ENCODE results near the gene NPRL2. TPM values are rescaled to one million over a fixed set of nuclear protein-coding genes. Genes with fewer than 3 reads are reported as not detected.
A peak's percentile ranks its signal among the peaks of the same experiment; 100 is the strongest.
"Not testable (repeated sequence)": the region's sequence is repeated elsewhere in the genome, so short reads cannot be mapped to it uniquely, and the experiment has no call there.

The NPRL2 gene
- polyA plus RNA-seq, 4 donors: 30.3 to 36.9 (median 32.6) TPM

- DNase-seq (ENCODE audit: low read depth in 4 of 4, low spot score in 3 of 4): no peak
Observed at GRCh38 chr3:50318615-50319014, 32.0 kb downstream of the NPRL2 start.

GRCh38 chr3:50318163-50318562, 32.4 kb downstream of the NPRL2 start:
- DNase-seq (ENCODE audit: low read depth in 4 of 4, low spot score in 3 of 4): no peak

- DNase-seq (ENCODE audit: low read depth in 4 of 4, low spot score in 3 of 4): no peak
Observed at GRCh38 chr3:50317300-50317699, 33.3 kb downstream of the NPRL2 start.

GRCh38 chr3:50316657-50317242, 33.8 kb downstream of the NPRL2 start:
- DNase-seq (ENCODE audit: low read depth in 4 of 4, low spot score in 3 of 4): no peak

GRCh38 chr3:50314816-50315215, 35.8 kb downstream of the NPRL2 start:
- no peak for DNase-seq (ENCODE audit: low read depth in 4 of 4, low spot score in 3 of 4)

- DNase-seq (ENCODE audit: low read depth in 4 of 4, low spot score in 3 of 4): no peak
Observed at GRCh38 chr3:50314342-50314741, 36.2 kb downstream of the NPRL2 start.

- not testable (repeated sequence) for DNase-seq (ENCODE audit: low read depth in 4 of 4, low spot score in 3 of 4)
Observed at GRCh38 chr3:50312041-50312440, 38.5 kb downstream of the NPRL2 start.

GRCh38 chr3:50304601-50305000, 46.0 kb downstream of the NPRL2 start:
- no peak for DNase-seq (ENCODE audit: low read depth in 4 of 4, low spot score in 3 of 4)

GRCh38 chr3:50303013-50303815, 47.4 kb downstream of the NPRL2 start, which contains the start of gene HYAL1:
TSS of gene HYAL1 (minus strand) at chr3:50303574. CDS start at chr3:50302956, 618 bp downstream.
- DNase-seq (ENCODE audit: low read depth in 4 of 4, low spot score in 3 of 4): no peak

GRCh38 chr3:50302095-50303012, 48.2 kb downstream of the NPRL2 start:
- DNase-seq (ENCODE audit: low read depth in 4 of 4, low spot score in 3 of 4): no peak

GRCh38 chr3:50300681-50301254, 49.8 kb downstream of the NPRL2 start:
- DNase-seq (ENCODE audit: low read depth in 4 of 4, low spot score in 3 of 4): no peak

GRCh38 chr3:50299929-50300680, 50.5 kb downstream of the NPRL2 start:
- DNase-seq (ENCODE audit: low read depth in 4 of 4, low spot score in 3 of 4): no peak

GRCh38 chr3:50299638-50299928, 51.0 kb downstream of the NPRL2 start:
- DNase-seq (ENCODE audit: low read depth in 4 of 4, low spot score in 3 of 4): no peak

- peak; percentile 99 to 100 (median 100) for DNase-seq (ENCODE audit: low read depth in 4 of 4, low spot score in 3 of 4)
Observed at GRCh38 chr3:50298836-50299637, 51.5 kb downstream of the NPRL2 start, which contains the start of the genes HYAL3 and NAA80. TSS of gene HYAL3 (minus strand) at chr3:50299405. CDS start at chr3:50295602, 3,803 bp downstream. TSS of gene NAA80 (minus strand) at chr3:50299405. CDS start at chr3:50297463, 1,942 bp downstream.

GRCh38 chr3:50297896-50298725, 52.5 kb downstream of the NPRL2 start:
- DNase-seq (ENCODE audit: low read depth in 4 of 4, low spot score in 3 of 4): no peak

- no peak for DNase-seq (ENCODE audit: low read depth in 4 of 4, low spot score in 3 of 4)
Observed at GRCh38 chr3:50297384-50297775, 53.2 kb downstream of the NPRL2 start.
